AG04449 (cell line): ENCODE data around the gene THSD1.
"Not testable (repeated sequence)": the region's sequence is repeated elsewhere in the genome, so short reads cannot be mapped to it uniquely, and the experiment has no call there.

Source experiments
- CTCF ChIA-PET: fragments of 350-600 bp; formaldehyde crosslinking; extraction: SDS; loops from one replicate; lab custom pipeline; 2021; ENCODE audit warnings: antibody characterized with exemption; lab: Yijun Ruan, JAX
- POLR2A ChIA-PET: fragments of 400-600, 350-600 bp; formaldehyde crosslinking; extraction: SDS; loops from one replicate; lab custom pipeline; 2020; ENCODE audit warnings: antibody characterized with exemption, inconsistent platforms; lab: Yijun Ruan, JAX
- DNase-seq: peaks from one replicate; pipeline ENCODE4 v3.0.0-alpha.2; 2010; ENCODE audit warnings: low read depth, low spot score
- H3K4me3 ChIP-seq: 2 replicates; pipeline ENCODE4 v1.5.1; 2011; ENCODE audit warnings: low read depth, mild to moderate bottlenecking, control low read depth, low read length
- TF ChIP-seq, protein P1 (sequence below): IDR thresholded peaks from one replicate; pipeline ENCODE4 v1.5.1; 2011; ENCODE audit warnings: mild to moderate bottlenecking, moderate library complexity, low read length, control low read depth, inconsistent platforms; ENCODE audit not compliant: insufficient read depth; ENCODE audit errors: missing control alignments

Gene THSD1

DNA sequence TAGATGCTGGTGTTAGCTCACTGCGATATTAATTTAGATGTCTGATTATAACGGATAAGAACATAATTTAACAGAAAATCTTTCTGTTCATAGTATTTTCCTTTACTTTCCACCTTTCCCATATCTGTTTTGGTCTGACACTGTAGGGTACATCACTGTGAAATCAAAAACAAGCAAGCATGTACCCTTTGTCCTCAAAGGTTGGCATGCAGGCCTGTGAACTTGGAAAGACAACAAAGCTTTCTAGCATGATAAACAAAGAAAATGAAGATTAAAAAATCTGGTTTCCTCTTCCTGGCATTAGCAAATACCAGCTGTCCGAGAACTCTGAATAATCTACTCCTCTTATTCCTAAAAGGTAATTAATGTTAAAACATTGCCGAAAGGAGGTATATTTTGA lies 31.6 kb downstream of the THSD1 start:
- no peak overlapping the region for H3K4me3 ChIP-seq
- TF ChIP-seq, protein P1, sequence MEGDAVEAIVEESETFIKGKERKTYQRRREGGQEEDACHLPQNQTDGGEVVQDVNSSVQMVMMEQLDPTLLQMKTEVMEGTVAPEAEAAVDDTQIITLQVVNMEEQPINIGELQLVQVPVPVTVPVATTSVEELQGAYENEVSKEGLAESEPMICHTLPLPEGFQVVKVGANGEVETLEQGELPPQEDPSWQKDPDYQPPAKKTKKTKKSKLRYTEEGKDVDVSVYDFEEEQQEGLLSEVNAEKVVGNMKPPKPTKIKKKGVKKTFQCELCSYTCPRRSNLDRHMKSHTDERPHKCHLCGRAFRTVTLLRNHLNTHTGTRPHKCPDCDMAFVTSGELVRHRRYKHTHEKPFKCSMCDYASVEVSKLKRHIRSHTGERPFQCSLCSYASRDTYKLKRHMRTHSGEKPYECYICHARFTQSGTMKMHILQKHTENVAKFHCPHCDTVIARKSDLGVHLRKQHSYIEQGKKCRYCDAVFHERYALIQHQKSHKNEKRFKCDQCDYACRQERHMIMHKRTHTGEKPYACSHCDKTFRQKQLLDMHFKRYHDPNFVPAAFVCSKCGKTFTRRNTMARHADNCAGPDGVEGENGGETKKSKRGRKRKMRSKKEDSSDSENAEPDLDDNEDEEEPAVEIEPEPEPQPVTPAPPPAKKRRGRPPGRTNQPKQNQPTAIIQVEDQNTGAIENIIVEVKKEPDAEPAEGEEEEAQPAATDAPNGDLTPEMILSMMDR: no peak
- ChIA-PET CTCF (interaction anchor here (1.7 kb wide), 1 partner anchor 77 kb away, joined by 5 read pairs; no protein-coding TSS in a partner anchor), POLR2A (no interaction called here)
- no peak for DNase-seq

DNA sequence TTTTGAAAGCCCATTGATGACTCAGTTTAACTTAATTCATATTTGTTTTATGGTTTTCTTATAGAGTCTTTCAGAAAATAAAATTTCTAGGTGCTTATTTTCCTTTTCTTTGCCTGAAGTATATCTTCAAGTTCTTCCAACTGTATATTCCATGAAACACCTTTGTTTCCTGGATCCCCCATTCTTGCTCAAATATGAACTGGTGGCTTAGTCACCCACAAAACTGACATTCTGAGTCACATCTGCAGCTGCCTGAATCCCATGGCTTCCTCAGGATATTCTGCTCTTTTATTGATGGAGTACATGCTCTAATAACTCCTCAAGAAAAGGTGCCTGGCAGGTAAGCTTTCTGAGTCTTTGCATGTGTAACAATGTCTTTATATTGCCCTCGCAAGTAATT lies 32.7 kb downstream of the THSD1 start:
- H3K4me3 ChIP-seq, DNase-seq, CTCF ChIA-PET, POLR2A ChIA-PET: not testable (repeated sequence)

DNA sequence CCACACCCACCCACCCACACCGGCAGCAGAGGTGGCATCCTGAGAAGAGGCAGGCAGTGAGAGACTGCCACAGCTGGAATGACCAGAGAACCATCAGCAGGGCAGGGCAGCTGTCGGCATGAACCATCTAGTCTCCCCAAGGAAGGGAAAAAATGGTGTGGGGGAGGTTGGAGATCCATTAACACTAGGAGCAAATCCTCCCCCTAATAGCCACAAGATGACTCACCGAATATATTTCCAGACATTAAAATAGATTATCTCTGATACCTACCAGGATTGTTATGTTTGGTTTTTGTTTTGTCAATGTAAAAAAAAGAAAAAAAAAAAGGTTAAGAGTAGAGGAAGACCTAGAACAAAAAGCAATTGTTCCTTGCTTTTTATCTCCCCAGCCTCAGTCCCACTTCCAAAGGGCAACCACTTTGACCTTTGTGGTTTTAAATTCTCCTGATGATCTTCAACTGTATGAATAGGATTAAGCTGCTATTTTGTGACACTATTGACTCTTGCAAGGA lies 34.2 kb downstream of the THSD1 start:
- CTCF ChIA-PET: interaction anchor here (1.5 kb wide), 1 partner anchor 26 kb away, joined by 3 read pairs; no protein-coding TSS in a partner anchor

DNA sequence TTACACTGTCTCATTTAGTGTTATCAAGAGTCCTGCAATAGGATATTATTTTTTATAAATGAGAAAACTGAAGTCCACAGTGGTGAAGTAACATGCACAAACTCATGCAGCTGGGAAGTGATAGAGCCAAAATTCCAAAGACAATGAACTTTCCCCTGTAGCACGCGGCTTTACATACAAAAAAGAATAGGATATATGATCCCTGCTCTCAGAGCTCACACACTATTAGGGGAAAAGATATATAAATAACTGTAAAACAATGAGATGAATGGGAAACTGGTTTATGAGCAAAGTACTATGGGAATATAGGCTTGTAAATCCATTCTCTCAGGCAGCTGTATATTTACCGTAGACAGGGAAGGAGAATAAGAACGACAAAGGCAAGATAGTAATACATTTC lies 39.7 kb downstream of the THSD1 start:
- no peak for DNase-seq
- TF ChIP-seq, protein P1: no peak
- POLR2A ChIA-PET: no interaction called here
- no peak overlapping the region for H3K4me3 ChIP-seq
- CTCF ChIA-PET: interaction anchor here (1.0 to 1.3 kb wide), 2 partner anchors 10 to 84 kb away, joined by 3 read pairs; partner anchors contain the start of gene VPS36

More for the DNA sequence above, 34.2 kb downstream of the THSD1 start:
- TF ChIP-seq, protein P1: no peak
- no peak for DNase-seq
- no peak overlapping the region for H3K4me3 ChIP-seq
- POLR2A ChIA-PET: interaction anchor here (0.7 kb wide), 1 partner anchor 19 kb away, joined by 3 read pairs; no protein-coding TSS in a partner anchor

DNA sequence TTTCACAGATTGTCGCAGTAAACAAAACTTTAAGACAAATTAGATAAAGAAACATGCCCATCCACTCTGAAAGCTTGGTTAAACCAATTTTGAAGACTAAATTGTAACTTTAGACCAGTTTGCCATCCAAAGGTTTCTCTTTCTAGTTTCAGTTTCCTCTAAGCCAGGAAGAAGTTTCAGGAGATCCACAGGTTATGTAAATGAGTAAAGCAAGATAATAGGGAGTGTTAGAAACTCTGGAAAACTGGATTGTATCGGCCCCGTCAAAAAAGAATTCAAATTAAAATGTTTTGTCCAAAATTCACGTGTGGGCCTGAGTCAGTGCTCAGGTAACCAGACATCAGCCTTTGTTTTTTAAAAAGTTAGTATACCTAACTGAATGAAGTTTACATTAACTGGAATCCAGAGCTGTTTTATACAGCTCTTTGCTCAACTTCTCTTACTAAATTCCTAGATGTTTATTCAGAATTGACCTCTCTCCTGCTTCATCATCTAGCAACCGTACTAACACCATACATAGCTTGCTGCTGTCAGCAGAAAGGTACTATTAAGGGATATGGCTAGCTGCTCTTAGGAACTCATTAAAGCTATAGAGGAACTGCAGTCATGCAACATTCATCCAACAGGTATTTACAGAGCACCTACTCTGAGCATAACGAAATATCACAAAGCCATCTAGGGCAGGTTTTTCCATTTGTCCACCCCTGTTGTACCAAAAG lies 43.6 kb downstream of the THSD1 start:
- H3K4me3 ChIP-seq, POLR2A ChIA-PET, DNase-seq: not testable (repeated sequence)
- CTCF ChIA-PET: interaction anchor here (1.4 kb wide), 1 partner anchor 89 kb away, joined by 5 read pairs; the partner anchor contains the start of gene VPS36

DNA sequence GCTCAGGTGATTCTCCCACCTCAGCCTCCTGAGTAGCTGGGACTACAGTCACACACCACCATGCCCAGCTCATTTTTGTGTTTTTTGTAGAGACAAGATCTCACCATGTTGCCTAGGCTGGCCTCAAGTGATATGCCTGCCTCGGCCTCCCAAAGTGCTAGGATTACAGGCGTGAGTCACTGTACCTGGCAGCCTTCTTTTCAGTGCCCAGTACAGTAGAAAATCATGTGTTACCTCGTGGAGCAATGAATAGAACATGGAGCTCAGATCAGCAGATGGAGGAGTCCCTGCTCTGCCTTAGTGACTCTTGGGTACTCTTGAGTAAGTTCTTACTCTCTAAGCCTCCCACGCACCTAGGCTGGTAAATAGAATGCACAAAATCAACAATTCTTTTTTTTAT lies 44.7 kb downstream of the THSD1 start:
- ChIA-PET CTCF (interaction anchor here (0.9 to 1.4 kb wide), 3 partner anchors 11 to 90 kb away, joined by 3 to 5 read pairs (median 4); partner anchors contain the start of gene VPS36), POLR2A (interaction anchor here (0.6 kb wide), 1 partner anchor 8 kb away, joined by 3 read pairs; no protein-coding TSS in a partner anchor)
- no peak for DNase-seq
- H3K4me3 ChIP-seq: no peak overlapping the region
- TF ChIP-seq, protein P1: no peak

DNA sequence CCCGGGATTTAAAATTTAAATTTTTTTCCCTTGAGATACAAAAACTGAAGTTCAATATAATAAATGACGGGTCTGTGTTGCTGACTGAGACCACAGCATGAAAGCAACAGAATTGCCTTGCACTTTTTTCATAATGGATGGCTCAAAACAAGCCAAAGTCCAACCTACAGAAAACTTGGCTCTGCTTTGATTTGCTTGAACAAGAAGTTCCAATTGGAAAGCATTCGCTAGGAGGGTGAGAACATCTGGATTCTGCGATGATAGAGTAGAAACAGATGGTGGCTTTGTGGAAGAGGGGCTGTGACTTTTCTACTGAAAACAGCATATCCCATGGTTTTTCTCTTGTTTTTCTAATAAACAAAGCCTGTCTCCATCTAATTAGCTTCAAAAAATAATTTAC lies 46.4 kb downstream of the THSD1 start:
- DNase-seq: no peak
- TF ChIP-seq, protein P1: no peak
- CTCF ChIA-PET: interaction anchor here (1.0 to 1.4 kb wide), 2 partner anchors 16 to 91 kb away, joined by 3 to 13 read pairs; partner anchors contain the start of gene VPS36
- POLR2A ChIA-PET: interaction anchor here (0.6 kb wide), 1 partner anchor 341 kb away, joined by 3 read pairs; no protein-coding TSS in a partner anchor
- no peak overlapping the region for H3K4me3 ChIP-seq
